DMS114 treated with DMSO at 0.1 percent for 48 hours (cell line): ENCODE results near the gene LYPD4.
"Not testable (repeated sequence)": the region's sequence is repeated elsewhere in the genome, so short reads cannot be mapped to it uniquely, and the experiment has no call there.

Experiments
- DNase-seq: peaks from one replicate; lab custom pipeline; 2025; ENCODE audit not compliant: unreplicated experiment; lab: John Stamatoyannopoulos, UW

Gene LYPD4

GRCh38 chr19:41802770-41803169 lies 41.7 kb downstream of the LYPD4 start:
- no peak for DNase-seq

- no peak for DNase-seq
These were observed 42.7 kb downstream of the LYPD4 start for GRCh38 chr19:41801792-41802211.

- DNase-seq: no peak
These were observed 43.5 kb downstream of the LYPD4 start for GRCh38 chr19:41801031-41801430.

- no peak for DNase-seq
These were observed 45.0 kb downstream of the LYPD4 start for GRCh38 chr19:41799444-41800000.

- DNase-seq: no peak
These were observed 47.6 kb downstream of the LYPD4 start for GRCh38 chr19:41796901-41797300.

- DNase-seq: no peak
These were observed 48.1 kb downstream of the LYPD4 start, which contains the start of gene CEACAM3 for GRCh38 chr19:41796362-41796761. Gene CEACAM3, plus strand, starts transcription at chr19:41796587. Its CDS starts 91 bp downstream, at chr19:41796678.

- peak; percentile 28 for DNase-seq
These were observed 49.4 kb downstream of the LYPD4 start for GRCh38 chr19:41795031-41795461.

GRCh38 chr19:41793414-41793727 lies 51.1 kb downstream of the LYPD4 start:
- DNase-seq: no peak

- DNase-seq: peak; percentile 17
These were observed 51.7 kb downstream of the LYPD4 start for GRCh38 chr19:41792513-41793413.

GRCh38 chr19:41789053-41789452 lies 55.4 kb downstream of the LYPD4 start:
- not testable (repeated sequence) for DNase-seq

GRCh38 chr19:41788518-41788917 lies 56.0 kb downstream of the LYPD4 start:
- DNase-seq: not testable (repeated sequence)
